T-helper 1 cell treated with Interleukin-12 subunit alpha and Interleukin-12 subunit beta and Interleukin-4 antibody, amounts not matched to agents 30 μg/mL and 1 μg/mL, for 36 hours (primary cell): ENCODE measurements around the gene VSX2.

Experiments used
- H3K27ac Mint-ChIP-seq: one replicate; pipeline ENCODE4 v1.8.0; 2021; ENCODE audit warnings: mild to moderate bottlenecking, mixed read lengths
- H3K27me3 Mint-ChIP-seq: one replicate; pipeline ENCODE4 v1.8.0; 2021; ENCODE audit warnings: low read depth, mixed read lengths
- H3K36me3 Mint-ChIP-seq: one replicate; pipeline ENCODE4 v1.8.0; 2021; ENCODE audit warnings: low read depth, mixed read lengths
- H3K4me1 Mint-ChIP-seq: one replicate; pipeline ENCODE4 v1.8.0; 2021; ENCODE audit warnings: low read depth, mixed read lengths
- H3K4me3 Mint-ChIP-seq: one replicate; pipeline ENCODE4 v1.8.0; 2021; ENCODE audit warnings: mild to moderate bottlenecking, moderate library complexity, mixed read lengths
- H3K9me3 Mint-ChIP-seq: one replicate; pipeline ENCODE4 v1.8.0; 2021; ENCODE audit warnings: mixed read lengths

VSX2 gene

GRCh38 chr14:74242021-74242779, 3.0 kb downstream of the VSX2 start:
- H3K27ac Mint-ChIP-seq, result peak overlapping the region; percentile 7
- H3K4me3 Mint-ChIP-seq, result peak overlapping the region; percentile 9
- H3K4me1 Mint-ChIP-seq, result peaks cover 12% of the 10 kb centered on the region
- peaks cover 2% of the 10 kb centered on the region for H3K36me3 Mint-ChIP-seq
- no peaks in the 10 kb centered on the region for H3K9me3 Mint-ChIP-seq
- peaks cover 84% of the 10 kb centered on the region for H3K27me3 Mint-ChIP-seq

- Mint-ChIP-seq H3K4me3 (no peak overlapping the region), H3K9me3 (no peaks in the 10 kb centered on the region), H3K36me3 (peaks cover 2% of the 10 kb centered on the region), H3K27ac (no peak overlapping the region), H3K27me3 (peaks cover 83% of the 10 kb centered on the region), H3K4me1 (peaks cover 12% of the 10 kb centered on the region)
Observed at GRCh38 chr14:74242780-74243042, 3.5 kb downstream of the VSX2 start.

GRCh38 chr14:74243051-74243450, 3.8 kb downstream of the VSX2 start:
- Mint-ChIP-seq H3K4me3 (peak overlapping the region; percentile 28), H3K27ac (peak overlapping the region; percentile 31), H3K27me3 (peaks cover 79% of the 10 kb centered on the region), H3K4me1 (peaks cover 12% of the 10 kb centered on the region), H3K9me3 (no peaks in the 10 kb centered on the region), H3K36me3 (peaks cover 2% of the 10 kb centered on the region)

- no peak overlapping the region for H3K4me3 Mint-ChIP-seq
- H3K27ac Mint-ChIP-seq, result no peak overlapping the region
- H3K4me1 Mint-ChIP-seq, result peaks cover 12% of the 10 kb centered on the region
Observed at GRCh38 chr14:74244115-74244514, 4.9 kb downstream of the VSX2 start.

GRCh38 chr14:74245292-74245691, 6.0 kb downstream of the VSX2 start:
- H3K9me3 Mint-ChIP-seq, result no peaks in the 10 kb centered on the region
- H3K4me1 Mint-ChIP-seq, result peaks cover 10% of the 10 kb centered on the region
- no peak overlapping the region for H3K4me3 Mint-ChIP-seq
- H3K27ac Mint-ChIP-seq, result no peak overlapping the region
- H3K27me3 Mint-ChIP-seq, result peaks cover 80% of the 10 kb centered on the region
- peaks cover 2% of the 10 kb centered on the region for H3K36me3 Mint-ChIP-seq

More at GRCh38 chr14:74244115-74244514, 4.9 kb downstream of the VSX2 start:
- H3K27me3 Mint-ChIP-seq, result peaks cover 77% of the 10 kb centered on the region
- H3K9me3 Mint-ChIP-seq, result no peaks in the 10 kb centered on the region
- peaks cover 2% of the 10 kb centered on the region for H3K36me3 Mint-ChIP-seq

DNA sequence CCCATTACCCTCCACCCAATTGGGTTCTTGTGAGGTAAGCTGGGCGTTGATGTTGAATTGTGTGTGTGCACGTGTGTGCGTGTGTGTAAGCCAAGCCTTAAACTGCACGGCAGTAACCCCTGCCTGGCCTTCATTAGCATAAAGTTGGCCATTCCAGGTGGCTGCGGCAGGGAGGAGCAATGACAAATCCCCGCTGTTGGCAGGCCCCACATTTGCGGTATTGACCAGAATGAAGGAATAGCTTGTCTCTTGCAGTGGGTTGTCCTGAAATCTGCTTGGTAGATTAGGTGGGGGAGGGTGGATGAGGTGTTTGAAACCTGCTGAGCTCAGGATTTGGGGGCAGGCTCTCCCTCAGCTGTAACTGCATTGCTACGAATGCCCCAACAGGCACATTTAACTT, 7.3 kb downstream of the VSX2 start:
- H3K9me3 Mint-ChIP-seq, result no peaks in the 10 kb centered on the region
- H3K4me3 Mint-ChIP-seq, result no peak overlapping the region
- H3K4me1 Mint-ChIP-seq, result peaks cover 12% of the 10 kb centered on the region
- peaks cover 74% of the 10 kb centered on the region for H3K27me3 Mint-ChIP-seq
- peaks cover 2% of the 10 kb centered on the region for H3K36me3 Mint-ChIP-seq
- no peak overlapping the region for H3K27ac Mint-ChIP-seq

- H3K36me3 Mint-ChIP-seq, result no peaks in the 10 kb centered on the region
- H3K9me3 Mint-ChIP-seq, result no peaks in the 10 kb centered on the region
- peaks cover 63% of the 10 kb centered on the region for H3K27me3 Mint-ChIP-seq
- H3K4me3 Mint-ChIP-seq, result no peak overlapping the region
- H3K4me1 Mint-ChIP-seq, result peaks cover 7% of the 10 kb centered on the region
- no peak overlapping the region for H3K27ac Mint-ChIP-seq
Observed at GRCh38 chr14:74248017-74248416, 8.8 kb downstream of the VSX2 start.

GRCh38 chr14:74249433-74250375, 10.5 kb downstream of the VSX2 start:
- Mint-ChIP-seq H3K27me3 (peaks cover 49% of the 10 kb centered on the region), H3K9me3 (no peaks in the 10 kb centered on the region), H3K27ac (no peak overlapping the region), H3K36me3 (no peaks in the 10 kb centered on the region), H3K4me1 (peaks cover 7% of the 10 kb centered on the region), H3K4me3 (no peak overlapping the region)

- Mint-ChIP-seq H3K9me3 (no peaks in the 10 kb centered on the region), H3K4me1 (peaks cover 7% of the 10 kb centered on the region), H3K27me3 (peaks cover 43% of the 10 kb centered on the region), H3K36me3 (no peaks in the 10 kb centered on the region), H3K27ac (no peak overlapping the region), H3K4me3 (no peak overlapping the region)
Observed at GRCh38 chr14:74255281-74255680, 16.0 kb downstream of the VSX2 start.

DNA sequence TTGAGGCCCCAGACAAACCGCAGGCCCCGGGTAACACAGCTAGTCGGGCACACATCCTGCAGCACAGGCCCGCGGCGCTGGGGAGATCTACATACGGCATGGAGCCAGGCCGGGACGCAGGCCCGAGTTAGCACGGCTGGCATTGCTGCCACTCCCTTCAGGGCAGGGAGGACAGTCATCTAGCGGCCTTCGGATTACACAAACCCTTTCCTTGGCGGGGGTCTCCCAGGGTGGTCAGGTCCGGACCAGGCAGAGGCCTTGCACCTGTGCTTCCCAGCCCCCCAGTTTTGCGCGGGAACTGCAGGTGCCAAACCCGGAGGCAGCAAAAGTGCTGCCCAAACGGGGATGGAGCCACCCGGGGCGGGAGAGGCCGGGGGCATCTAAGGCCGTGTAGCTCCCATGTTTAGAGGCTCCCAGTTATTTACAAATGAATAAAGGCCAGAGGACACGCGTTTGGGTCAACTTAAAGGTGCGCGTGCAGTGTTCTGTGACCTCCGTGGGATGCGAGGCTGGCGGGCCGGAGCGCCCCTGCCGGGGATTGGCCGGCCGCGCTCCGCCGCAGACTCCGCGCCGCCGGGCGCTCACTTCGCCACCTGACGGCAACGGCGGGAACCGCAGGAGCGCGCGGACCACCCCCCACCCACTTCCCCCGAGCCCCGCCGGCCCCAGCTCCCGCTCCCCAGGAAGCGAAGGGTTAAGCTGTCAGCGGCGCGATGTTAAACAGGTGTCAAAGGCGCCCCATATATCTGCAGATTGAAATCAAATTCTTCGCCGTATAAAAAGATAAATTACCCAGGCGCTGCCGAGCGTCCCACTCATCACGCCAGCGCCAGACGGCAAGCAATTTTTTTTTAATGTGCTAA, 18.1 kb downstream of the VSX2 start:
- no peaks in the 10 kb centered on the region for H3K4me1 Mint-ChIP-seq
- H3K4me3 Mint-ChIP-seq, result peak overlapping the region; percentile 78
- no peak overlapping the region for H3K27ac Mint-ChIP-seq
- H3K9me3 Mint-ChIP-seq, result no peaks in the 10 kb centered on the region
- no peaks in the 10 kb centered on the region for H3K36me3 Mint-ChIP-seq
- H3K27me3 Mint-ChIP-seq, result peaks cover 34% of the 10 kb centered on the region

GRCh38 chr14:74257941-74258763, 18.9 kb downstream of the VSX2 start:
- Mint-ChIP-seq H3K36me3 (no peaks in the 10 kb centered on the region), H3K27ac (no peak overlapping the region), H3K4me3 (peak overlapping the region; percentile 78), H3K27me3 (peaks cover 34% of the 10 kb centered on the region), H3K9me3 (no peaks in the 10 kb centered on the region), H3K4me1 (no peaks in the 10 kb centered on the region)

DNA sequence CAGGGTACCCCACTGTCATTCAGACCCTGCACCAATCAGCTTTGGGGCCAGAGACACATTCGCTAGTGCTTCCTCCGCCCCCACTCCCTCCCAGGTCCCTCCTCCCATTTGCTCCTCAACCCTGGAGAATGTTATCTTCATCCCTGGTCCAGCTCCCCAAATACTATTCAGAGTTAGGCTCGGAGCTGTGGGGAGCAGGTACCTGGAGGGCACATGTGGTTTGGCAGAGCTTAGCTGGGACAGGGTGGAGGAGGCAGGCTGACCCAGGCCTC, 19.5 kb downstream of the VSX2 start:
- peak overlapping the region; percentile 10 for H3K4me3 Mint-ChIP-seq
- no peaks in the 10 kb centered on the region for H3K9me3 Mint-ChIP-seq
- no peaks in the 10 kb centered on the region for H3K4me1 Mint-ChIP-seq
- H3K36me3 Mint-ChIP-seq, result no peaks in the 10 kb centered on the region
- peaks cover 37% of the 10 kb centered on the region for H3K27me3 Mint-ChIP-seq
- H3K27ac Mint-ChIP-seq, result no peak overlapping the region

- no peaks in the 10 kb centered on the region for H3K36me3 Mint-ChIP-seq
- H3K9me3 Mint-ChIP-seq, result no peaks in the 10 kb centered on the region
- no peak overlapping the region for H3K4me3 Mint-ChIP-seq
- peaks cover 35% of the 10 kb centered on the region for H3K27me3 Mint-ChIP-seq
- H3K4me1 Mint-ChIP-seq, result no peaks in the 10 kb centered on the region
- H3K27ac Mint-ChIP-seq, result no peak overlapping the region
Observed at GRCh38 chr14:74259513-74259912, 20.3 kb downstream of the VSX2 start.
